Activated CD4-positive, CD25-positive, alpha-beta regulatory T cell (primary cell): ENCODE results near the gene CCDC144A.
"Not testable (repeated sequence)": the region's sequence is repeated elsewhere in the genome, so short reads cannot be mapped to it uniquely, and the experiment has no call there.

ENCODE experiments used
- DNase-seq, 4 experiments: peaks; one replicate each; lab custom pipeline; 2025; lab: John Stamatoyannopoulos, UW

CCDC144A gene

GRCh38 chr17:16820161-16820877 is 130.3 kb downstream of the CCDC144A start:
- no peak for DNase-seq

GRCh38 chr17:16820979-16821543 is 131.0 kb downstream of the CCDC144A start:
- DNase-seq: no peak

DNA sequence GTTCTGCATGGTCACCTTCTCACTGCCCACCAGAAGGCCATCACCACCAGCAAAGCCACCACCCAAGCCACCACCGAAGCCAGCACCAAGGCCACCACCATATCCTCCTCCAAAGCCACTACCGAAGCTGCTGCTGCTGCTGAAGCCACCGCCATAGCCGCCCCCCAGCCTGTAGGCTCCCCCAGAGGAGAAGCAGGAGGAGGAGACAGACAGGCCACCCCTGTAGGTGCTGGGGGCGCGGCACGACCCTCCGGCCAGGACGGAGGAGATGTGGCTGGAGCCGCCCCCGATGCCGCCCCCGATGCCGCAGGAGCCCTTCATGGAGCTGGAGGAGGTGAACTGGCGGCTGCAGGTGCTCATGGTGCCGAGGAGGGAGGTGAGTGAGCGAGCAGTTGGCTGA is 132.1 kb downstream of the CCDC144A start:
- DNase-seq: not testable (repeated sequence)

DNA sequence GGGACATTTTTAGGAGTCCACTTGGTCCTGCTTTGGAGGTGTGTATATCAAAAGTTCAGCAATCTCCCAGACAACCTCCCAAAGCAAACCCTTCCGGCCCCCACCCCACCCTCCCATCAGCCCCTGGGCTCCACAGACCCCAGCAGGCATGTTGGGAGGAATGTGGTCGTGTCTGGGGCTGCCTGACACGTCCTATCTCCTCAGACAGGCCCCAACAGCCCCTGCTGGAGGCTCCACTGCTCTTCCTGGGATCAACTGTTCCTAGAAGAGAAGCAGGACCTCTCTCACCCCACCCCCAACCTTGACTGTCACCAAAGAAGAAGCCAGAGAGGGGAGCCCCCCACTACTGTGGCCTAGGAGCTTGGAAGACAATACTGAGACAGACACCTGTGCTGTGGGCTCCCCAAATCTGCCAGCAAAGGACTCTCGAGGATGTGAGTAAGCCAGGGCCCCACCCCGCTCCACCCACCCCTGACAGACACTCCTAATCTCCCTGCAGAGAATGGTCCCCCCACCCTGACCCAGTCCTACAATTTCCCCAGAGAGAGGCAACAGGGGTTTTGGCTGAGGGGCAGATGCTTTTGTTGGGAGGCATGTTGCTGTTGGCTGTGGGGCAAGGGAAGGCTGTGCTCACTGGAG is 133.8 kb downstream of the CCDC144A start:
- DNase-seq: not testable (repeated sequence)
